IMR-90 (cell line): Measurements from ENCODE around the gene AGTR1. TPM values are rescaled to one million over a fixed set of nuclear protein-coding genes. Genes with fewer than 3 reads are reported as not detected.

Experiments used
- ATAC-seq: fragments of 200-7000 bp; cut with Tn5 transposase; 2 replicates; pipeline ENCODE4 v1.9.1; 2020; ENCODE audit warnings: low read depth, mild to moderate bottlenecking, moderate library complexity
- BruUV-seq: library from RNA; stranded (reverse); fragments of 400-500 nt; replicated peaks from 2 replicates; lab custom pipeline; 2021; lab: Mats Ljungman, UMichigan
- CTCF ChIA-PET: fragments of 300-600 bp; formaldehyde crosslinking; extraction: SDS; loops from one replicate; lab custom pipeline; 2021; ENCODE audit warnings: antibody characterized with exemption; lab: Yijun Ruan, JAX
- POLR2A ChIA-PET: fragments of 300-600 bp; sonication (Branson Sonifier 250); formaldehyde crosslinking; loops from one replicate; lab custom pipeline; 2022; ENCODE audit warnings: antibody characterized with exemption; ENCODE audit not compliant: unreplicated experiment; lab: Charles Lee
- DNase-seq: peaks from one replicate; pipeline ENCODE4 v3.0.0; 2013
- H2AFZ ChIP-seq: replicated peaks from 2 replicates; pipeline ENCODE3; 2013; ENCODE audit warnings: low read length, mild to moderate bottlenecking; ENCODE audit not compliant: poor library complexity
- H2AK5ac ChIP-seq: 2 replicates; pipeline ENCODE4 v1.6.1; 2013; ENCODE audit warnings: low read depth, low read length, inconsistent platforms
- H2AK9ac ChIP-seq: replicated peaks from 2 replicates; pipeline ENCODE3; 2013; ENCODE audit warnings: mild to moderate bottlenecking, low read depth, low read length, moderate library complexity; ENCODE audit not compliant: poor library complexity
- H2BK120ac ChIP-seq: 2 replicates; pipeline ENCODE4 v1.6.1; 2013; ENCODE audit warnings: low read depth, low read length, inconsistent platforms
- H2BK15ac ChIP-seq: 3 replicates; pipeline ENCODE4 v1.6.1; 2013; ENCODE audit warnings: low read depth, low read length, inconsistent platforms
- H2BK20ac ChIP-seq: 2 replicates; pipeline ENCODE4 v1.6.1; 2013; ENCODE audit warnings: low read depth, mild to moderate bottlenecking, inconsistent platforms, low read length, moderate library complexity
- H2BK5ac ChIP-seq: 2 replicates; pipeline ENCODE4 v1.6.1; 2013; ENCODE audit warnings: mild to moderate bottlenecking, low read depth, low read length, inconsistent platforms; ENCODE audit not compliant: poor library complexity, severe bottlenecking
- H3K14ac ChIP-seq: replicated peaks from 2 replicates; pipeline ENCODE4 v1.6.1; 2013; ENCODE audit warnings: low read depth, low read length, inconsistent platforms
- H3K18ac ChIP-seq: 2 replicates; pipeline ENCODE4 v1.6.1; 2013; ENCODE audit warnings: low read depth, low read length, control low read depth
- H3K23ac ChIP-seq: 2 replicates; pipeline ENCODE4 v1.6.1; 2013; ENCODE audit warnings: low read depth, low read length, inconsistent platforms
- H3K27ac ChIP-seq: 2 replicates; pipeline ENCODE4 v1.5.1; 2013; ENCODE audit warnings: mild to moderate bottlenecking, control low read depth, low read length; ENCODE audit not compliant: insufficient read depth
- H3K27me3 ChIP-seq: 2 replicates; pipeline ENCODE4 v1.6.1; 2013; ENCODE audit warnings: low read length; ENCODE audit not compliant: control insufficient read depth, insufficient read depth
- H3K36me3 ChIP-seq: 2 replicates; pipeline ENCODE4 v1.6.1; 2013; ENCODE audit warnings: low read length, mixed read lengths; ENCODE audit not compliant: control insufficient read depth, insufficient read depth
- H3K4ac ChIP-seq: 2 replicates; pipeline ENCODE4 v1.6.1; 2013; ENCODE audit warnings: low read depth, low read length, inconsistent platforms
- H3K4me1 ChIP-seq: 2 replicates; pipeline ENCODE4 v1.6.1; 2013; ENCODE audit warnings: low read length, mixed read lengths; ENCODE audit not compliant: control insufficient read depth, insufficient read depth
- H3K4me2 ChIP-seq: 2 replicates; pipeline ENCODE4 v1.6.1; 2013; ENCODE audit warnings: low read depth, mild to moderate bottlenecking, control low read depth, low read length, moderate library complexity
- H3K4me3 ChIP-seq: 2 replicates; pipeline ENCODE4 v1.5.1; 2013; ENCODE audit warnings: low read depth, mild to moderate bottlenecking, control low read depth, low read length, moderate library complexity; ENCODE audit not compliant: insufficient read depth
- H3K56ac ChIP-seq: 2 replicates; pipeline ENCODE4 v1.6.1; 2013; ENCODE audit warnings: low read length, inconsistent platforms; ENCODE audit not compliant: insufficient read depth; ENCODE audit errors: extremely low read depth
- H3K79me1 ChIP-seq, 2 experiments: 2 replicates each; pipeline ENCODE4 v1.6.1; 2013; ENCODE audit warnings: low read length in 2 of 2, inconsistent platforms in 1 of 2, low read depth in 1 of 2
- H3K9ac ChIP-seq: 2 replicates; pipeline ENCODE4 v1.6.1; 2013; ENCODE audit warnings: low read depth, low read length, control low read depth
- H3K9me1 ChIP-seq: 2 replicates; pipeline ENCODE4 v1.6.1; 2013; ENCODE audit warnings: low read length, inconsistent platforms; ENCODE audit not compliant: insufficient read depth
- H3K9me3 ChIP-seq: 2 replicates; pipeline ENCODE4 v1.6.1; 2013; ENCODE audit warnings: low read length; ENCODE audit not compliant: control insufficient read depth, insufficient read depth
- H4K20me1 ChIP-seq: 2 replicates; pipeline ENCODE4 v1.6.1; 2013; ENCODE audit warnings: low read length, inconsistent platforms; ENCODE audit not compliant: insufficient read depth
- H4K5ac ChIP-seq: 2 replicates; pipeline ENCODE4 v1.6.1; 2013; ENCODE audit warnings: mild to moderate bottlenecking, low read depth, low read length, control low read depth
- H4K8ac ChIP-seq, 2 experiments: 2 replicates each; pipeline ENCODE4 v1.6.1; 2013; ENCODE audit warnings: low read depth in 2 of 2, low read length in 2 of 2, control low read depth in 1 of 2, inconsistent platforms in 1 of 2
- H4K91ac ChIP-seq: 2 replicates; pipeline ENCODE4 v1.6.1; 2013; ENCODE audit warnings: low read depth, low read length, inconsistent platforms; ENCODE audit not compliant: insufficient read depth
- SMC3 ChIP-seq: fragments of 150-350 bp; IDR thresholded peaks from 2 replicates; pipeline ENCODE4 v1.6.1; 2016; ENCODE audit warnings: low read depth, mild to moderate bottlenecking, antibody characterized with exemption, low read length, moderate library complexity
- WGBS, 2 experiments: methylation state at CpG; one replicate each; pipeline versions ENCODE4 v1.1.5 to v1.1.7; 2013; ENCODE audit warnings: missing lambda C conversion rate in 2 of 2; ENCODE audit not compliant: insufficient read length in 1 of 2; ENCODE audit errors: extremely low coverage in 2 of 2; 5-methylcytosine and 5-hydroxymethylcytosine counted together
- dilution Hi-C: fragments of 300-500 bp; cut with HindIII; formaldehyde crosslinking; loops from one replicate; pipeline ENCODE4 v1.14.3; 2018; ENCODE audit warnings: low sequenced_read_pairs; ENCODE audit not compliant: unreplicated experiment
- in situ Hi-C: fragments of 300-500 bp; cut with MboI; formaldehyde crosslinking; loops from 3 replicates; pipeline ENCODE4 v1.14.3; 2019; ENCODE audit warnings: low sequenced_read_pairs, inconsistent platforms, mixed read lengths
- intact Hi-C: fragments of 100-400 bp; cut with micrococcal nuclease; formaldehyde crosslinking; loops from 2 replicates; pipeline ENCODE4 v1.10.0; 2022
- polyA plus RNA-seq, 3 experiments: library from polyadenylated mRNA; depleted of rRNA; stranded (reverse); fragments of >200 nt; gene quantifications; 2 replicates each; pipeline ENCODE4 v1.2.3, GENCODE V29; 2012; ENCODE audit warnings: low replicate concordance in 1 of 3
- total RNA-seq: library from RNA; depleted of rRNA; stranded (reverse); fragments of >200 nt; gene quantifications from 2 replicates; pipeline ENCODE4 v1.2.3, GENCODE V29; 2012

AGTR1 gene
- total and polyA plus RNA-seq, 2 of the 4 experiments (the other 2 are of a cell fraction) = 2.2 to 2.7 TPM

- no peak overlapping the region for H2BK15ac ChIP-seq
- TF ChIP-seq SMC3 = no peak
- no peaks in the 10 kb centered on the region for H3K36me3 ChIP-seq
- H3K9ac ChIP-seq = no peak overlapping the region
- no peaks in the 10 kb centered on the region for H3K9me3 ChIP-seq
- H2AK9ac ChIP-seq = no peak overlapping the region
- H3K14ac ChIP-seq = no peak overlapping the region
- H3K9me1 ChIP-seq = no peaks in the 10 kb centered on the region
- no peak overlapping the region for H3K23ac ChIP-seq
- peaks cover 3% of the 10 kb centered on the region; the same call in 1 of the 2 replicates for H3K27me3 ChIP-seq
- dilution Hi-C loops (no loop called here), intact Hi-C loops (no loop called here), in situ Hi-C loops (no loop called here)
- H3K27ac ChIP-seq = no peak overlapping the region
- H3K4me3 ChIP-seq = no peak overlapping the region
- no peak overlapping the region for H2AFZ ChIP-seq
- no peak overlapping the region for H2AK5ac ChIP-seq
- no peak for DNase-seq
- H2BK20ac ChIP-seq = no peak overlapping the region
- H3K56ac ChIP-seq = no peak overlapping the region
- H3K4ac ChIP-seq = no peak overlapping the region
- ChIA-PET CTCF (no interaction called here), POLR2A (no interaction called here)
- no CpG with 5 or more reads among the region's 2 CpGs for WGBS, 2 experiments
- no peak for ATAC-seq
- no peak overlapping the region for H2BK5ac ChIP-seq
- no peak overlapping the region for H2BK120ac ChIP-seq
- H3K18ac ChIP-seq = no peak overlapping the region
- H3K4me1 ChIP-seq = no peaks in the 10 kb centered on the region
- no peak overlapping the region for H4K8ac ChIP-seq
- no peak overlapping the region for H4K91ac ChIP-seq
- H3K79me1 ChIP-seq = no peaks in the 10 kb centered on the region
- H4K5ac ChIP-seq = no peak overlapping the region
- H3K4me2 ChIP-seq = no peak overlapping the region
- no peaks in the 10 kb centered on the region for H4K20me1 ChIP-seq
- no TSS peak for BruUV-seq
Measured at GRCh38 chr3:148790370-148790769, 92.7 kb downstream of the AGTR1 start.
